GM19468 (cell line): ENCODE measurements around the gene OR2A1.
A peak's percentile ranks its signal among the peaks of the same experiment; 100 is the strongest.
"Not testable (repeated sequence)": the region's sequence is repeated elsewhere in the genome, so short reads cannot be mapped to it uniquely, and the experiment has no call there.

Experiments
- ATAC-seq: cut with Tn5 transposase; IDR thresholded peaks from one replicate; pipeline ENCODE4 v1.9.1; 2021; ENCODE audit warnings: mild to moderate bottlenecking, moderate library complexity, moderate number of reproducible peaks; ENCODE audit not compliant: unreplicated experiment; ENCODE audit errors: extremely low read depth

Gene OR2A1

DNA sequence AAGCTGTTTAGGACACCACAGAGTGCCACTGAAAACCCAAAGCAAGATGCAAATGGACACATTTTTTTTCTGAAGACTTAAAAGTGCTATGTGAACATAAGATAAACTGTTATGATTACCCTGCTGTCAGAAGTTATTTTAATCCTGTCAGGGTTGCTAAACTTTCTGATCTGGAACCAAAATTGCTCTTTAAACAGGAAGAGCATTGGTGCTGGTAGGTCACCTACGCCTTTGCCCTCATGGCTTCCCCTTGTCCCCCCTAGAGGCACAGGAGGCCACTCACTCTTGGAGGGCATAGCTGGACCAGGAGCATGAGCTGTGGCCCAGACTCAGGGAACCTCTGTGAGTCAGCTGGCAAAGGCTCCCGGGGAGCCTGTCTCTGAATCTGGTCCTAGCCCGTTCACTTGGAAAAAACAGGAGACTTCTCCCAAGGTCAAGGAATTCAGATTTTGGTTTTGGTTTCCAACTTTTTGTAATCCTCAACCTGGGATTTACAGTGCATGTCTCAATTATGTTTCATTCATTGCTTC, 9.5 kb downstream of the OR2A1 start:
- ATAC-seq = not testable (repeated sequence)

GRCh38 chr7:144323359-144323758, 11.1 kb downstream of the OR2A1 start:
- not testable (repeated sequence) for ATAC-seq

DNA sequence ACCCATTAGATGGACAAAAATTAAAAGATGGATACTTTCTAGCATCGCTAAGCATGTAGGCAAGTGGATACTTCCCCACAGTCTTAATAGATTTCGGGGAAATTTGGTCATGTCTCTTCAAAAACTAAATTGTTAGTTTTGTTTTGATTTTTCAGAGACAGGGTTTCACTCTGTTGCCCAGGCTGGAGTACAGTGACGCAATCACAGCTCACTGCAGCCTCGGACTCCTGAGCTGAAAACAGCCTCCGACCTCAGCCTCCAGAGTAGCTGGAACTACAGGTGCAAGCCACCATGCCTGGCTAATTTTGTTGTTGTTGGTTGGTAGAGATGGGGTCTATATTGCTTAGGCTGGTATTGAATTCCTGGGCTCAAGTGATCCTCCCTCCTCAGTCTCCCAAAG, 13.6 kb downstream of the OR2A1 start:
- not testable (repeated sequence) for ATAC-seq

- ATAC-seq = not testable (repeated sequence)
These were observed 17.8 kb downstream of the OR2A1 start for GRCh38 chr7:144330044-144330443.

- not testable (repeated sequence) for ATAC-seq
These were observed 19.2 kb downstream of the OR2A1 start for GRCh38 chr7:144331221-144331995.

GRCh38 chr7:144331996-144332288, 19.7 kb downstream of the OR2A1 start:
- not testable (repeated sequence) for ATAC-seq

DNA sequence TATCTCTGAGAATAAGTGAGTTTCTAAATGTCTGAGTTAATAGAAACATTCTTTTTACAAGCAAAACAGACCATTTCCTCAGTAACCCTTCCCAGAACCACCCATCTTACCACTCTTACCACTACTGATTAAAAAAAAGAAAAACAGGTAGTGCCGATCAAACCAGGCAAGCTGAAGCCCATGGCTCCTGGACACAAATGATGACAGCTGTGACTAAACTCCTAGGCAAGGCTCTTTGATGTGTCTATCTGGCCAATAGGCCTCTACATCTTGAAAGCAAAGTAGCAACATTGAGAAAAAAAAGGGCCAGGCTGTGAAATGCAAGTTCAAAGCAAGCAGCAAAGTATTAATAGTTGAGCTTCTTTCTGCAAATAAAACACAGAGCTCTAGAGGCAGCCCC, 36.4 kb downstream of the OR2A1 start:
- not testable (repeated sequence) for ATAC-seq

GRCh38 chr7:144351667-144352066, 39.4 kb downstream of the OR2A1 start:
- ATAC-seq = not testable (repeated sequence)

DNA sequence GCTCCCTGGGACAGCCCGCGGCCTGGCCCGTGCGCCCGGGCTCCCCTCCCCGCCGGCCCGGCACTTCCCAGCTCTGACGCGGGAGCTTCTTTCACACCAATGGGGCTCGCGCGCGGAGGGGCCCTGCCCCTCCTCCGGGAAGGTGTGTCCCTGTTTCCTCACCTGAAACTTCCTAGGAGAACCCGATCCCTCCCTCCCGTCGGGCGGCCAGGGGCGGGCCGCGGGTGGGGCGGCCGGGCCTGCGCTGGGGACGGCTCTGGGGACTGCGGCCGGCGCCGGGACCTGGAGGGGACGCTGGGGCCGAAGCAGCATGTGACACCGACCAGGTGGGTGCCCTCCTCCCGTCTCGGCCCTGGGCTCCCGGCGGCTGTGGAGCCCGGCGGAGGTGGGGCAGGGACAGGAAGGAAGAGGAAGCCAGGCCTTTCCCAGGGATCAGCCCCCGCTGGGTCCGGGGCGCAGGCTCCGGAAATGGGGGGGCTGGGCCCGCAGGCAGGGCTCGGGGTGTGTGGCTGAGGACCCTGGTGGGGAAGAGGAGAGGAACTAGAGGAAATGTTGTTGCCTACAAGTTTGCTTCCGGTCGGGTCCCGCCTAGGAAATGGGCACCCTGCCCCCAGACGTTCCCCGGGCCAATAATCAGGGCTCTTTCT, 43.1 kb downstream of the OR2A1 start, which contains the start of gene ARHGEF5:
ARHGEF5 (plus strand) TSS at position 227 of the 647 bp plus-strand sequence. CDS start 7,268 bp downstream, outside the sequence.
- ATAC-seq = peak; percentile 77

- not testable (repeated sequence) for ATAC-seq
These were observed 44.0 kb downstream of the OR2A1 start for GRCh38 chr7:144356185-144356584.

DNA sequence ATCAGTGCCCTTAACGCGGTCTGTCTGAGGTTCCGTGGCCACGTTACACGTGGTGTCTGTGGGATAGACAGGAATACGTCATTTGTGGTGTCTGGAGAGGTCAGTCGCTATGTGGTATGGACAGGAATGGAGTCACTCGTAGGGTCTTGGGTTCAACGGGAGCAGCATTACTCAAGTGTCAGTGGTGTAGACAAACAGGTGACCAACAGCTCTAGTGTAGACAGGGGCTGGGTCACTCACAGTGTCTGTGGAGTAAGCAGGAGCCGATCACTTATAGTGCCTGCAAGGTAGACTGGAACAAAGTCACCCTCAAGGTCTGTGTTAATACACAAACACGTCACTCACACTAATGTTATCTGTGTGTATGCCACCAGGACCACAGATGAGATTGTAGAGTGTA, 44.6 kb downstream of the OR2A1 start:
- not testable (repeated sequence) for ATAC-seq

DNA sequence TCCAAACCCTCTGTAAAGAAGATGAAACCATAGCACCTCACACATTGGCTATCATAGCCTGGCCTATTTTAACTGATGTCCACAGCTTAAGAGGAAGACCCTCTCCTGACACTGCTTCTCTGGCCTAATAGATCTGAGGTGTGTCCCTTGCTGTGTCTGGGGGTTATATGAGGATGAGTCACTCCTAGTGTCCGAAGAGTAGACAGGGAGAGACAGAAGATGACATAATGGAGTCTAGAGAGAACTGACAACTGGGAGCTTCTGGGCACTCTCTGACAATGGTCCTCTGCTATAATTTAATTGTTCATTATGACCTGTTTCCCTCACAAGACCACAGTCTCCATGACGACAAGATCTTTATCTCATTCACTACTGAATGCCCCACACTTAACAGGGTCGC, 49.8 kb downstream of the OR2A1 start:
- ATAC-seq = not testable (repeated sequence)

- not testable (repeated sequence) for ATAC-seq
These were observed 53.3 kb downstream of the OR2A1 start for GRCh38 chr7:144365523-144365922.

DNA sequence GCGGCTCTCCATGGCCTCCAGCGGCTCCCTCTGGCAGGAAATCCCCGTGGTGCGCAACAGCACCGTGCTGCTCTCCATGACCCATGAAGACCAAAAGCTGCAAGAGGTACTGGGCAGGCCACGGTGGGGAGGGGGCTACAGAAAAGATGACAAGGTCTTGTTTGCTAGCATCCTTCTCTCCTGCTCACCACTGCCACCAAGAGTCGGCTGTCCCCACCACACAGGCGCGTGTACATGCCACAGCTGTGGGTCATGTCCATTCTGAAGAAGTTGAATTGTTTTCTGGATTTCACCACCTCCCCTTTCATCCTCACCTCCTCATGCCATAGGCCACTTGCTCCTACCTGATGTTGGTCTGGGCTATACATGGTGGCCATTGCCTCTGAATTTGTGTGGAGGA, 55.0 kb downstream of the OR2A1 start:
- ATAC-seq = not testable (repeated sequence)

- ATAC-seq = not testable (repeated sequence)
These were observed 57.0 kb downstream of the OR2A1 start for GRCh38 chr7:144369221-144369620.
